ENCODE results near the gene HTR3D. TPM values are rescaled to one million over a fixed set of nuclear protein-coding genes. Genes with fewer than 3 reads are reported as not detected.

The HTR3D gene
- total RNA-seq, 2 experiments from 2014 or later = not detected

GRCh38 chr3:184073621-184074020 is 42.1 kb downstream of the HTR3D start:
- no peak overlapping the region for H3K27ac Mint-ChIP-seq
- DNase-seq = no peak
- no peaks in the 10 kb centered on the region for H3K4me1 Mint-ChIP-seq (ENCODE audit: low read depth)
- CTCF ChIA-PET = no interaction called here
- no peak for TF ChIP-seq CTCF (IDR thresholded peaks at IDR 0.05)
- POLR2A ChIA-PET = no interaction called here
- peaks cover 2% of the 10 kb centered on the region for H3K9me3 Mint-ChIP-seq
- H3K36me3 Mint-ChIP-seq (ENCODE audit: low read depth) = no peaks in the 10 kb centered on the region
- ATAC-seq = no peak
- no peak overlapping the region for H3K4me3 Mint-ChIP-seq
- intact Hi-C loops (cut with micrococcal nuclease) = no loop called here
- peaks cover 5% of the 10 kb centered on the region for H3K27me3 Mint-ChIP-seq

GRCh38 chr3:184075901-184076300 is 44.4 kb downstream of the HTR3D start:
- ATAC-seq = no peak
- Mint-ChIP-seq H3K4me1 (ENCODE audit: low read depth) (no peaks in the 10 kb centered on the region), H3K27me3 (peaks cover 3% of the 10 kb centered on the region), H3K9me3 (peaks cover 2% of the 10 kb centered on the region), H3K4me3 (no peak overlapping the region), H3K36me3 (ENCODE audit: low read depth) (no peaks in the 10 kb centered on the region), H3K27ac (no peak overlapping the region)
- intact Hi-C loops (cut with micrococcal nuclease) = no loop called here
- CTCF ChIA-PET = no interaction called here
- DNase-seq = no peak
- POLR2A ChIA-PET = no interaction called here
- TF ChIP-seq CTCF (IDR thresholded peaks at IDR 0.05) = no peak

- ChIA-PET CTCF (no interaction called here), POLR2A (no interaction called here)
- no peak overlapping the region for H3K27ac Mint-ChIP-seq
- no peak for TF ChIP-seq CTCF (IDR thresholded peaks at IDR 0.05)
- intact Hi-C loops (cut with micrococcal nuclease) = no loop called here
- no peak overlapping the region for H3K4me3 Mint-ChIP-seq
- H3K27me3 Mint-ChIP-seq = no peaks in the 10 kb centered on the region
- DNase-seq (no peak), ATAC-seq (no peak)
- no peaks in the 10 kb centered on the region for H3K9me3 Mint-ChIP-seq
- H3K36me3 Mint-ChIP-seq (ENCODE audit: low read depth) = no peaks in the 10 kb centered on the region
- H3K4me1 Mint-ChIP-seq (ENCODE audit: low read depth) = no peaks in the 10 kb centered on the region
These were observed 46.3 kb downstream of the HTR3D start for GRCh38 chr3:184077881-184078280.

- Mint-ChIP-seq H3K4me1 (ENCODE audit: low read depth) (no peaks in the 10 kb centered on the region), H3K4me3 (no peak overlapping the region), H3K27me3 (no peaks in the 10 kb centered on the region), H3K9me3 (no peaks in the 10 kb centered on the region), H3K27ac (no peak overlapping the region), H3K36me3 (ENCODE audit: low read depth) (no peaks in the 10 kb centered on the region)
- ATAC-seq (no peak), DNase-seq (no peak)
- no peak for TF ChIP-seq CTCF (IDR thresholded peaks at IDR 0.05)
- CTCF ChIA-PET = no interaction called here
- intact Hi-C loops (cut with micrococcal nuclease) = no loop called here
- POLR2A ChIA-PET = interaction anchor here (0.6 kb wide), 1 partner anchor 1448 kb away, joined by 3 read pairs; no protein-coding TSS in a partner anchor
These were observed 47.3 kb downstream of the HTR3D start for GRCh38 chr3:184078851-184079250.

- Mint-ChIP-seq H3K4me3 (no peak overlapping the region), H3K4me1 (ENCODE audit: low read depth) (peaks cover 6% of the 10 kb centered on the region), H3K27me3 (no peaks in the 10 kb centered on the region), H3K27ac (no peak overlapping the region), H3K36me3 (ENCODE audit: low read depth) (no peaks in the 10 kb centered on the region), H3K9me3 (peaks cover 11% of the 10 kb centered on the region)
- intact Hi-C loops (cut with micrococcal nuclease) = no loop called here
- ATAC-seq (no peak), DNase-seq (no peak)
- ChIA-PET CTCF (no interaction called here), POLR2A (no interaction called here)
- TF ChIP-seq CTCF (IDR thresholded peaks at IDR 0.05) = no peak
These were observed 49.7 kb downstream of the HTR3D start for GRCh38 chr3:184081116-184081830.

Data from activated CD8-positive, alpha-beta T cell treated with anti-CD3 and anti-CD28 coated beads for 36 hours (primary cell).